Measurements from ENCODE around the gene TBC1D5. TPM values are rescaled to one million over a fixed set of nuclear protein-coding genes. Genes with fewer than 3 reads are reported as not detected.

The TBC1D5 gene
- total RNA-seq, 1 experiment from 2014 or later = 33.9 TPM

DNA sequence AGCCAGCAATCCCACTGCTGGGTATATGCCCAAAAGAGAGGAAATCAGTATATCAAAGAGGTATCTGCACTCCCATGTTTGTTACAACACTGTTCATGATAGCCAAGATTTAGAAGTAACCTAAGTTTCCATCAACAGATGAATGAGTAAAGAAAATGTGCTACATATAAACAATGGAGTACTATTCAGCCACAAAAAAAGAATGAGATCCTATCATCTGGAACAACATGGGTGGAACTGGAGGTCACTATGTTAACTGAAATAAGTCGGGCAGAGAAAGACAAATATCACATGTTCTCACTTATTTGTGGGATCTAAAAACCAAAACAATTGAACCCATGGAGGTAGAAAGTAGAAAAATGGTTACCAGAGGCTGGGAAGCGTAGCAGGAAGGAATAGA lies 108.2 kb downstream of the TBC1D5 start:
- H3K4me3 ChIP-seq (replicated peaks in 1 of 2; ENCODE audit: low read depth in 1 of 2, low read length in 2 of 2) = no peak overlapping the region
- no peak overlapping the region for H3K9ac ChIP-seq (ENCODE audit: low read length)
- H3K4me2 ChIP-seq (ENCODE audit: low read length) = no peak overlapping the region
- TF ChIP-seq POLR2A (IDR thresholded peaks at IDR 0.05; ENCODE audit: borderline replicate concordance, extremely low read depth, insufficient read depth, insufficient read length) (no peak), TCF7L2 (IDR thresholded peaks at IDR 0.05; ENCODE audit: borderline replicate concordance, extremely low read depth, insufficient read depth, insufficient read length) (no peak), CEBPB (IDR thresholded peaks at IDR 0.05; ENCODE audit: low read depth) (no peak), CBX3 (IDR thresholded peaks at IDR 0.05; ENCODE audit: low read depth) (no peak), FOSL1 (IDR thresholded peaks at IDR 0.05; ENCODE audit: low read depth) (no peak), POLR2AphosphoS5 (IDR thresholded peaks at IDR 0.05; ENCODE audit: low read depth, low read length) (no peak), SIN3A (IDR thresholded peaks at IDR 0.05; ENCODE audit: low read depth) (no peak), EGR1 (IDR thresholded peaks at IDR 0.05; ENCODE audit: low read depth) (no peak), EZH2 (IDR thresholded peaks at IDR 0.05) (no peak), SRF (IDR thresholded peaks at IDR 0.05; ENCODE audit: low read depth) (no peak), ZFX (IDR thresholded peaks at IDR 0.05) (no peak), RAD21 (IDR thresholded peaks at IDR 0.05; ENCODE audit: low read depth) (no peak)
- TF ChIP-seq, protein P1, sequence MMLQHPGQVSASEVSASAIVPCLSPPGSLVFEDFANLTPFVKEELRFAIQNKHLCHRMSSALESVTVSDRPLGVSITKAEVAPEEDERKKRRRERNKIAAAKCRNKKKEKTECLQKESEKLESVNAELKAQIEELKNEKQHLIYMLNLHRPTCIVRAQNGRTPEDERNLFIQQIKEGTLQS (IDR thresholded peaks at IDR 0.05) = no peak
- TF ChIP-seq, protein P2, sequence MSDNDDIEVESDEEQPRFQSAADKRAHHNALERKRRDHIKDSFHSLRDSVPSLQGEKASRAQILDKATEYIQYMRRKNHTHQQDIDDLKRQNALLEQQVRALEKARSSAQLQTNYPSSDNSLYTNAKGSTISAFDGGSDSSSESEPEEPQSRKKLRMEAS (IDR thresholded peaks at IDR 0.05) = no peak
- TF ChIP-seq, protein P3, sequence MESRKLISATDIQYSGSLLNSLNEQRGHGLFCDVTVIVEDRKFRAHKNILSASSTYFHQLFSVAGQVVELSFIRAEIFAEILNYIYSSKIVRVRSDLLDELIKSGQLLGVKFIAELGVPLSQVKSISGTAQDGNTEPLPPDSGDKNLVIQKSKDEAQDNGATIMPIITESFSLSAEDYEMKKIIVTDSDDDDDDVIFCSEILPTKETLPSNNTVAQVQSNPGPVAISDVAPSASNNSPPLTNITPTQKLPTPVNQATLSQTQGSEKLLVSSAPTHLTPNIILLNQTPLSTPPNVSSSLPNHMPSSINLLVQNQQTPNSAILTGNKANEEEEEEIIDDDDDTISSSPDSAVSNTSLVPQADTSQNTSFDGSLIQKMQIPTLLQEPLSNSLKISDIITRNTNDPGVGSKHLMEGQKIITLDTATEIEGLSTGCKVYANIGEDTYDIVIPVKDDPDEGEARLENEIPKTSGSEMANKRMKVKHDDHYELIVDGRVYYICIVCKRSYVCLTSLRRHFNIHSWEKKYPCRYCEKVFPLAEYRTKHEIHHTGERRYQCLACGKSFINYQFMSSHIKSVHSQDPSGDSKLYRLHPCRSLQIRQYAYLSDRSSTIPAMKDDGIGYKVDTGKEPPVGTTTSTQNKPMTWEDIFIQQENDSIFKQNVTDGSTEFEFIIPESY (IDR thresholded peaks at IDR 0.05; ENCODE audit: extremely low read depth, insufficient replicate concordance, low read length) = no peak
- TF ChIP-seq, protein P4, sequence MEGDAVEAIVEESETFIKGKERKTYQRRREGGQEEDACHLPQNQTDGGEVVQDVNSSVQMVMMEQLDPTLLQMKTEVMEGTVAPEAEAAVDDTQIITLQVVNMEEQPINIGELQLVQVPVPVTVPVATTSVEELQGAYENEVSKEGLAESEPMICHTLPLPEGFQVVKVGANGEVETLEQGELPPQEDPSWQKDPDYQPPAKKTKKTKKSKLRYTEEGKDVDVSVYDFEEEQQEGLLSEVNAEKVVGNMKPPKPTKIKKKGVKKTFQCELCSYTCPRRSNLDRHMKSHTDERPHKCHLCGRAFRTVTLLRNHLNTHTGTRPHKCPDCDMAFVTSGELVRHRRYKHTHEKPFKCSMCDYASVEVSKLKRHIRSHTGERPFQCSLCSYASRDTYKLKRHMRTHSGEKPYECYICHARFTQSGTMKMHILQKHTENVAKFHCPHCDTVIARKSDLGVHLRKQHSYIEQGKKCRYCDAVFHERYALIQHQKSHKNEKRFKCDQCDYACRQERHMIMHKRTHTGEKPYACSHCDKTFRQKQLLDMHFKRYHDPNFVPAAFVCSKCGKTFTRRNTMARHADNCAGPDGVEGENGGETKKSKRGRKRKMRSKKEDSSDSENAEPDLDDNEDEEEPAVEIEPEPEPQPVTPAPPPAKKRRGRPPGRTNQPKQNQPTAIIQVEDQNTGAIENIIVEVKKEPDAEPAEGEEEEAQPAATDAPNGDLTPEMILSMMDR (IDR thresholded peaks at IDR 0.05 in 2 of 3, conservative IDR thresholded peaks at IDR 0.05 in 1 of 3; ENCODE audit: borderline replicate concordance in 1 of 3, insufficient read depth in 1 of 3, low read depth in 2 of 3, low read length in 2 of 3) = no peak
- H4K20me1 ChIP-seq (ENCODE audit: insufficient read depth) = no peaks in the 10 kb centered on the region
- H3K9me3 ChIP-seq (ENCODE audit: control insufficient read depth in 1 of 2, insufficient read depth in 1 of 2, low read depth in 1 of 2, low read length in 2 of 2) = no peaks in the 10 kb centered on the region
- ChIA-PET RAD21 (ENCODE audit: low non-redundant PET in 1 of 2, low total read pairs in 2 of 2, uncharacterized antibody in 2 of 2, unreplicated experiment in 2 of 2) (no interaction called here), CTCF (interaction anchor here (1.2 kb wide), 1 partner anchor 11 kb away, joined by 3 read pairs; no protein-coding TSS in a partner anchor), POLR2A (no interaction called here)
- no TSS peak for BruUV-seq (replicated peaks)
- intact Hi-C loops (cut with micrococcal nuclease) = no loop called here
- H3K79me2 ChIP-seq (ENCODE audit: insufficient read depth, low read length) = peaks cover 42% of the 10 kb centered on the region
- DNase-seq (ENCODE audit: low read depth, low spot score) = no peak
- no peaks in the 10 kb centered on the region for H3K9me2 ChIP-seq (ENCODE audit: insufficient read depth)
- H3K4me1 ChIP-seq (ENCODE audit: control insufficient read depth in 1 of 2, insufficient read depth in 2 of 2, low read length in 2 of 2) = peaks cover 37 to 72% of the 10 kb centered on the region in 2 experiments
- H2AFZ ChIP-seq (ENCODE audit: low read depth, low read length, poor library complexity, severe bottlenecking) = no peak overlapping the region
- H3K36me3 ChIP-seq (ENCODE audit: control insufficient read depth in 1 of 2, insufficient read depth in 2 of 2, low read length in 2 of 2) = no peaks in the 10 kb centered on the region
- no peaks in the 10 kb centered on the region for H3K27me3 ChIP-seq (ENCODE audit: insufficient read depth, low read length)
- ATAC-seq = no peak
- H3K27ac ChIP-seq (ENCODE audit: low read depth, low read length) = no peak overlapping the region; the same call in 1 of the 2 replicates

Data from HCT116 (cell line).